PFSK-1 (cell line): ENCODE data around the gene FOXE1.

Experiments used
- FOXP2 ChIP-seq: optimal IDR thresholded peaks from 2 replicates; pipeline ENCODE3; 2011; ENCODE audit warnings: borderline replicate concordance, control low read depth, inconsistent platforms; ENCODE audit not compliant: insufficient read depth; ENCODE audit errors: extremely low read length, extremely low read depth
- POLR2AphosphoS5 ChIP-seq: IDR thresholded peaks from 2 replicates; pipeline ENCODE4 v1.6.1; 2012; ENCODE audit warnings: low read depth, mild to moderate bottlenecking, control low read depth, low read length, moderate library complexity
- SIN3A ChIP-seq: IDR thresholded peaks from 2 replicates; pipeline ENCODE4 v1.6.1; 2012; ENCODE audit warnings: mild to moderate bottlenecking, low read length, moderate library complexity, borderline replicate concordance; ENCODE audit not compliant: insufficient read depth
- TAF1 ChIP-seq: IDR thresholded peaks from 2 replicates; pipeline ENCODE4 v1.6.1; 2012; ENCODE audit warnings: low read length, control low read depth, borderline replicate concordance; ENCODE audit not compliant: insufficient read depth
- TF ChIP-seq, protein P1 (sequence below), 2 experiments: IDR thresholded peaks; 2 replicates each; pipeline versions ENCODE4 v1.6.1 to v1.8.0; 2011 to 2012; ENCODE audit warnings: low read depth in 2 of 2, low read length in 2 of 2, control low read depth in 1 of 2, inconsistent platforms in 1 of 2, mild to moderate bottlenecking in 1 of 2, moderate library complexity in 1 of 2; ENCODE audit not compliant: insufficient read depth in 1 of 2

DNA sequence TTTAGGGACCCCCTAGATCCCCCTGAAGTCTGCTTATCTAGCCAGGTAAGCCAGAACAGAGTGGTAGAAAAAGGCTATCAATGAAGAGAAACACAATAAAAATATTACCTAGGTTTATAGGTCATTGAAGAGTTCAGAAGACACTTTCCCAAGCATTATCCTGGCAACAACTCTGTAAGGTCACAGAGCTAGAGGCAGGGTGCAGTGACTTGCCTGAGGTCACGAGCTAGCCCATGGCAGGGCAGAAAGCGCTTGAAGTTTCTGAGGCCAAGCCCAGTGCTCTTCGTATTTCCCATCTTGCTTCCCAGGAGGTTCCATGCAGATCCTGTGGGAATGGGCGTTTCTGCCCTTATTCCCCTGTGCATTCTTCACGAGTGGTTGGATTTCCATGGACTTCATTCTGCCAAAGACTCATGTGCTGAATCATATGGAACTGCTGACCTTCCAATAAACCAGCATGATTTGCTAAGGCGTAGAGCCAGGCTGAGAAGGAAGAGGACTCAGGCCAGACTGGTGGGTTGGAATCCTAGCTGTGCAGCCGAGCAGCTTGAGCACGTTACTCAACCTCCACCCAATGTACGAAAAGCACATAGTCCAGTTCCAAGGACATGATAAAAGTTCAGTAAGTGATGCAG lies 47.2 kb downstream of the FOXE1 start:
- no peak for TF ChIP-seq SIN3A
- TF ChIP-seq POLR2AphosphoS5 = no peak
- TF ChIP-seq, protein P1, sequence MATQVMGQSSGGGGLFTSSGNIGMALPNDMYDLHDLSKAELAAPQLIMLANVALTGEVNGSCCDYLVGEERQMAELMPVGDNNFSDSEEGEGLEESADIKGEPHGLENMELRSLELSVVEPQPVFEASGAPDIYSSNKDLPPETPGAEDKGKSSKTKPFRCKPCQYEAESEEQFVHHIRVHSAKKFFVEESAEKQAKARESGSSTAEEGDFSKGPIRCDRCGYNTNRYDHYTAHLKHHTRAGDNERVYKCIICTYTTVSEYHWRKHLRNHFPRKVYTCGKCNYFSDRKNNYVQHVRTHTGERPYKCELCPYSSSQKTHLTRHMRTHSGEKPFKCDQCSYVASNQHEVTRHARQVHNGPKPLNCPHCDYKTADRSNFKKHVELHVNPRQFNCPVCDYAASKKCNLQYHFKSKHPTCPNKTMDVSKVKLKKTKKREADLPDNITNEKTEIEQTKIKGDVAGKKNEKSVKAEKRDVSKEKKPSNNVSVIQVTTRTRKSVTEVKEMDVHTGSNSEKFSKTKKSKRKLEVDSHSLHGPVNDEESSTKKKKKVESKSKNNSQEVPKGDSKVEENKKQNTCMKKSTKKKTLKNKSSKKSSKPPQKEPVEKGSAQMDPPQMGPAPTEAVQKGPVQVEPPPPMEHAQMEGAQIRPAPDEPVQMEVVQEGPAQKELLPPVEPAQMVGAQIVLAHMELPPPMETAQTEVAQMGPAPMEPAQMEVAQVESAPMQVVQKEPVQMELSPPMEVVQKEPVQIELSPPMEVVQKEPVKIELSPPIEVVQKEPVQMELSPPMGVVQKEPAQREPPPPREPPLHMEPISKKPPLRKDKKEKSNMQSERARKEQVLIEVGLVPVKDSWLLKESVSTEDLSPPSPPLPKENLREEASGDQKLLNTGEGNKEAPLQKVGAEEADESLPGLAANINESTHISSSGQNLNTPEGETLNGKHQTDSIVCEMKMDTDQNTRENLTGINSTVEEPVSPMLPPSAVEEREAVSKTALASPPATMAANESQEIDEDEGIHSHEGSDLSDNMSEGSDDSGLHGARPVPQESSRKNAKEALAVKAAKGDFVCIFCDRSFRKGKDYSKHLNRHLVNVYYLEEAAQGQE (IDR thresholded peaks at IDR 0.05; ENCODE audit: insufficient read depth in 1 of 2, low read depth in 2 of 2, low read length in 2 of 2) = no peak
- TF ChIP-seq FOXP2 = no peak
- TF ChIP-seq TAF1 = no peak
